GM12878 (cell line): ENCODE measurements around the gene POLR3E. TPM values are rescaled to one million over a fixed set of nuclear protein-coding genes. Genes with fewer than 3 reads are reported as not detected.

Experiments
- ATAC-seq: fragments of 200-7000 bp; cut with Tn5 transposase; 3 replicates; pipeline ENCODE4 v1.9.1; 2020; ENCODE audit warnings: mild to moderate bottlenecking, moderate library complexity
- BruUV-seq: library from RNA; stranded (reverse); fragments of 400-500 nt; replicated peaks from 2 replicates; lab custom pipeline; 2021; lab: Mats Ljungman, UMichigan
- CTCF ChIA-PET: fragments of 300-600 bp; sonication (Branson Sonifier 250); formaldehyde crosslinking; extraction: SDS; loops from one replicate; lab custom pipeline; 2021; ENCODE audit warnings: inconsistent platforms; lab: Yijun Ruan, JAX
- POLR2A ChIA-PET: fragments of 350-600 bp; formaldehyde crosslinking; extraction: SDS; loops from one replicate; lab custom pipeline; 2021; ENCODE audit warnings: inconsistent platforms; lab: Charles Lee
- RAD21 ChIA-PET: fragments of 300-600 bp; sonication (Branson Sonifier 250); formaldehyde crosslinking; loops from one replicate; lab custom pipeline; 2023; ENCODE audit warnings: antibody characterized with exemption; ENCODE audit not compliant: unreplicated experiment; lab: Charles Lee
- SMC1A ChIA-PET: fragments of 300-600 bp; sonication (Branson Sonifier 250); formaldehyde crosslinking; loops from one replicate; lab custom pipeline; 2023; ENCODE audit not compliant: unreplicated experiment, uncharacterized antibody; lab: Charles Lee
- DNase-seq: peaks from one replicate; pipeline ENCODE4 v3.0.0-alpha.2; 2011; ENCODE audit warnings: low read depth, low spot score
- FAIRE-seq: peaks from 3 replicates; lab custom pipeline; 2011; peaks lifted over from hg19 to GRCh38; lab: Jason Lieb, UNC
- H2AFZ ChIP-seq: 2 replicates; pipeline ENCODE4 v1.6.0; 2011; ENCODE audit warnings: low read depth, low read length, control low read depth; ENCODE audit not compliant: control insufficient read depth
- H3K27ac ChIP-seq: 2 replicates; pipeline ENCODE4 v1.5.1; 2011; ENCODE audit warnings: control low read depth; ENCODE audit not compliant: control insufficient read depth, insufficient read depth
- H3K27me3 ChIP-seq, 2 experiments: replicated peaks in 1 of 2; 2 replicates each; pipeline versions ENCODE4 v1.6.0 to v1.6.1; 2011; ENCODE audit warnings: low read length in 1 of 2; ENCODE audit not compliant: control insufficient read depth in 2 of 2, insufficient read depth in 2 of 2
- H3K36me3 ChIP-seq, 2 experiments: 2 replicates each; pipeline ENCODE4 v1.5.1; 2011; ENCODE audit warnings: low read length in 1 of 2; ENCODE audit not compliant: control insufficient read depth in 2 of 2, insufficient read depth in 2 of 2
- H3K4me1 ChIP-seq: 2 replicates; pipeline ENCODE4 v1.6.1; 2011; ENCODE audit warnings: mild to moderate bottlenecking, low read length, moderate library complexity, mixed read lengths; ENCODE audit not compliant: control insufficient read depth, insufficient read depth
- H3K4me2 ChIP-seq: 2 replicates; pipeline ENCODE4 v1.6.0; 2011; ENCODE audit warnings: control low read depth; ENCODE audit not compliant: control insufficient read depth, insufficient read depth
- H3K4me3 ChIP-seq: fragments of 200-600 bp; sonication (generic); 2 replicates; pipeline ENCODE4 v1.5.1; 2016
- H3K79me2 ChIP-seq: 2 replicates; pipeline ENCODE4 v1.6.0; 2011; ENCODE audit warnings: low read length; ENCODE audit not compliant: control insufficient read depth, insufficient read depth
- H3K9ac ChIP-seq: 2 replicates; pipeline ENCODE4 v1.8.0; 2011; ENCODE audit warnings: low read length, control low read depth, mixed read lengths; ENCODE audit not compliant: control insufficient read depth, insufficient read depth
- H3K9me3 ChIP-seq: replicated peaks from 3 replicates; pipeline ENCODE4 v1.5.1; 2011; ENCODE audit warnings: mild to moderate bottlenecking, low read length; ENCODE audit not compliant: control insufficient read depth, insufficient read depth
- H4K20me1 ChIP-seq: 2 replicates; pipeline ENCODE4 v1.6.0; 2011; ENCODE audit not compliant: control insufficient read depth, insufficient read depth
- BACH1 ChIP-seq: fragments of 450-650 bp; IDR thresholded peaks from 2 replicates; pipeline ENCODE4 v1.6.1; 2017; ENCODE audit warnings: mild to moderate bottlenecking, borderline replicate concordance
- CEBPZ ChIP-seq: fragments of 150-350 bp; IDR thresholded peaks from 2 replicates; pipeline ENCODE4 v1.6.1; 2016; ENCODE audit warnings: low read depth, low read length
- CHD2 ChIP-seq: IDR thresholded peaks from 2 replicates; pipeline ENCODE4 v1.6.1; 2011; ENCODE audit warnings: low read depth, low read length, improper control_type of control experiment, borderline replicate concordance
- CHD4 ChIP-seq: fragments of 200-600 bp; sonication (generic); IDR thresholded peaks from 2 replicates; pipeline ENCODE4 v1.6.1; 2016; ENCODE audit warnings: mild to moderate bottlenecking
- GATAD2B ChIP-seq: fragments of 450-650 bp; conservative IDR thresholded peaks from 2 replicates; pipeline ENCODE4 v1.6.1; 2017; ENCODE audit warnings: low read depth, mild to moderate bottlenecking, moderate library complexity
- IRF5 ChIP-seq: fragments of 450-650 bp; IDR thresholded peaks from 2 replicates; pipeline ENCODE4 v1.6.1; 2017; ENCODE audit warnings: borderline replicate concordance
- MYC ChIP-seq: IDR thresholded peaks from 2 replicates; pipeline ENCODE4 v1.6.1; 2011; ENCODE audit warnings: mild to moderate bottlenecking, low read length, moderate library complexity, inconsistent platforms; ENCODE audit not compliant: insufficient read depth, insufficient replicate concordance, insufficient read length, severe bottlenecking
- PAX8 ChIP-seq: fragments of 450-650 bp; IDR thresholded peaks from 2 replicates; pipeline ENCODE4 v1.6.1; 2017; ENCODE audit warnings: mild to moderate bottlenecking, moderate library complexity
- SREBF2 ChIP-seq: IDR thresholded peaks from 2 replicates; pipeline ENCODE4 v1.6.1; 2012; ENCODE audit warnings: mild to moderate bottlenecking, low read length
- SRF ChIP-seq, 2 experiments: IDR thresholded peaks; 2 replicates each; pipeline ENCODE4 v1.6.1; 2011; ENCODE audit warnings: low read depth in 2 of 2, low read length in 2 of 2, mild to moderate bottlenecking in 1 of 2, moderate library complexity in 1 of 2
- WRNIP1 ChIP-seq: IDR thresholded peaks from 2 replicates; pipeline ENCODE4 v1.6.1; 2011; ENCODE audit warnings: low read depth, low read length, improper control_type of control experiment, borderline replicate concordance
- YBX1 ChIP-seq: fragments of 450-650 bp; IDR thresholded peaks from 2 replicates; pipeline ENCODE4 v1.6.1; 2016; ENCODE audit warnings: antibody characterized with exemption
- ZNF217 ChIP-seq: fragments of 450-650 bp; IDR thresholded peaks from 2 replicates; pipeline ENCODE4 v1.6.1; 2017; ENCODE audit warnings: antibody characterized with exemption, mild to moderate bottlenecking
- WGBS: methylation state at CpG from one replicate; pipeline ENCODE4 v1.1.6; 2016; ENCODE audit warnings: low lambda C conversion rate; ENCODE audit not compliant: insufficient replicate concordance, insufficient coverage; ENCODE audit errors: missing lambda C conversion rate; 5-methylcytosine and 5-hydroxymethylcytosine counted together
- in situ Hi-C: fragments of 300-500 bp; cut with MboI; formaldehyde crosslinking; loops from 9 replicates; pipeline ENCODE4 v1.14.3; 2018; ENCODE audit warnings: mixed read lengths
- intact Hi-C: fragments of 100-400 bp; cut with micrococcal nuclease; formaldehyde crosslinking; loops from one replicate; pipeline ENCODE4 v1.14.2; 2022; ENCODE audit not compliant: unreplicated experiment
- polyA plus RNA-seq, 11 experiments: library from polyadenylated mRNA; depleted of rRNA in 4 of 11; unstranded in 6 of 11; stranded (reverse) in 5 of 11; fragments of >200 nt; fragmentation: Nextera tagmentation in 4 of 11; fragmentation: Illumina TruSeq in 1 of 11; extraction: Ambion mirVana in 4 of 11; extraction: Trizol in 1 of 11; gene quantifications; 1 replicate in 1 of 11; 2 replicates in 10 of 11; pipeline versions ENCODE4 v1.2.1 to v1.2.3, GENCODE V29; 2011 to 2016; ENCODE audit warnings: inconsistent platforms in 2 of 11, missing spikeins in 2 of 11, low read depth in 1 of 11
- total RNA-seq, 4 experiments: library from RNA; depleted of rRNA in 3 of 4; stranded (reverse); fragments of >200 nt in 3 of 4; fragmentation: Illumina TruSeq in 1 of 4; extraction: Trizol in 1 of 4; gene quantifications; 2 replicates each; pipeline versions ENCODE4 v1.2.1 to v1.2.3, GENCODE V29; 2013 to 2021

POLR3E gene
- total and polyA plus RNA-seq, 10 of the 15 experiments (the other 5 are each of a cell fraction or from before 2014, with no cell fraction given), result 11.1 to 79.5 (median 39.7) TPM

GRCh38 chr16:22325598-22326368 lies 28.6 kb downstream of the POLR3E start:
- intact Hi-C loops, result no loop called here
- no TSS peak for BruUV-seq
- no peak overlapping the region for H3K9ac ChIP-seq
- 95% methylated on average over 35 of the region's 46 CpGs for WGBS
- H4K20me1 ChIP-seq, result no peaks in the 10 kb centered on the region
- ATAC-seq (no peak), DNase-seq (no peak), FAIRE-seq (no peak)
- H3K27me3 ChIP-seq, result no peaks in the 10 kb centered on the region
- no peak overlapping the region for H3K4me3 ChIP-seq
- H3K4me1 ChIP-seq, result no peaks in the 10 kb centered on the region
- ChIA-PET POLR2A (no interaction called here), RAD21 (no interaction called here), CTCF (no interaction called here), SMC1A (no interaction called here)
- no peak overlapping the region for H3K27ac ChIP-seq
- H3K36me3 ChIP-seq, result peaks cover 21 to 49% of the 10 kb centered on the region in 2 experiments
- H2AFZ ChIP-seq, result no peak overlapping the region
- in situ Hi-C loops, result loop anchor here (10.0 kb wide), 4 partner anchors 349 to 1171 kb away; partner anchors contain the start of genes DNAH3 and LDAF1
- TF ChIP-seq SREBF2, result no peak
- no peak for TF ChIP-seq CHD2
- no peak for TF ChIP-seq WRNIP1
- TF ChIP-seq MYC, result no peak
- TF ChIP-seq YBX1, result no peak
- no peak for TF ChIP-seq SRF (IDR thresholded peaks at IDR 0.05; ENCODE audit: low read depth in 2 of 2, low read length in 2 of 2)
- TF ChIP-seq PAX8, result no peak
- H3K4me2 ChIP-seq, result no peak overlapping the region
- no peaks in the 10 kb centered on the region for H3K9me3 ChIP-seq
- H3K79me2 ChIP-seq, result 0 out of 2 replicates have a peak, but pooled peaks cover 2% of the 10 kb centered on the region

- Histone ChIP-seq H3K4me3 (no peak overlapping the region), H3K27me3 (no peaks in the 10 kb centered on the region), H3K4me2 (no peak overlapping the region), H3K9me3 (no peaks in the 10 kb centered on the region), H3K79me2 (0 out of 2 replicates have a peak, but pooled peaks cover 2% of the 10 kb centered on the region), H3K4me1 (no peaks in the 10 kb centered on the region), H2AFZ (no peak overlapping the region), H4K20me1 (no peaks in the 10 kb centered on the region), H3K9ac (no peak overlapping the region), H3K27ac (no peak overlapping the region), H3K36me3 (peaks cover 20 to 49% of the 10 kb centered on the region in 2 experiments)
- no TSS peak for BruUV-seq
- POLR2A ChIA-PET, result no interaction called here
- RAD21 ChIA-PET, result no interaction called here
- no peak for DNase-seq
- FAIRE-seq, result no peak
- in situ Hi-C loops (loop anchor here (10.0 kb wide), 4 partner anchors 348 to 1172 kb away; partner anchors contain the start of genes DNAH3 and LDAF1), intact Hi-C loops (no loop called here)
- no peak for ATAC-seq
- TF ChIP-seq CEBPZ, result no peak
- no peak for TF ChIP-seq YBX1
- no peak for TF ChIP-seq IRF5
- no peak for TF ChIP-seq ZNF217
- TF ChIP-seq CHD4, result no peak
- no peak for TF ChIP-seq GATAD2B
- no peak for TF ChIP-seq BACH1
- 75% methylated on average over 4 of the region's 4 CpGs for WGBS
- SMC1A ChIA-PET, result no interaction called here
- CTCF ChIA-PET, result no interaction called here
These were observed 29.1 kb downstream of the POLR3E start for GRCh38 chr16:22326369-22326652.
